GM18870 (cell line): ENCODE data around the gene PIK3R1.

ENCODE experiments used
- ATAC-seq: cut with Tn5 transposase; IDR thresholded peaks from one replicate; pipeline ENCODE4 v1.9.1; 2021; ENCODE audit warnings: moderate library complexity; ENCODE audit not compliant: unreplicated experiment

The PIK3R1 gene

GRCh38 chr5:68215208-68215897 lies at the start of gene PIK3R1:
Gene PIK3R1, plus strand, starts transcription at chr5:68215756. Its CDS starts 10,920 bp downstream, at chr5:68226676.
- ATAC-seq, result peak; percentile 57

- no peak for ATAC-seq
These were observed 48.3 kb upstream of the PIK3R1 start for GRCh38 chr5:68167195-68167651.

- no peak for ATAC-seq
These were observed 45.7 kb upstream of the PIK3R1 start for GRCh38 chr5:68169903-68170302.

GRCh38 chr5:68170826-68171558 lies 44.6 kb upstream of the PIK3R1 start:
- no peak for ATAC-seq

GRCh38 chr5:68172314-68172713 lies 43.2 kb upstream of the PIK3R1 start:
- no peak for ATAC-seq

- no peak for ATAC-seq
These were observed 42.5 kb upstream of the PIK3R1 start for GRCh38 chr5:68173007-68173406.

GRCh38 chr5:68176253-68176652 lies 39.3 kb upstream of the PIK3R1 start:
- no peak for ATAC-seq

- ATAC-seq, result no peak
These were observed 38.6 kb upstream of the PIK3R1 start for GRCh38 chr5:68176802-68177479.

GRCh38 chr5:68177676-68178075 lies 37.9 kb upstream of the PIK3R1 start:
- ATAC-seq, result no peak

GRCh38 chr5:68178579-68178978 lies 37.0 kb upstream of the PIK3R1 start:
- ATAC-seq, result no peak

GRCh38 chr5:68180121-68181038 lies 35.2 kb upstream of the PIK3R1 start:
- no peak for ATAC-seq

- ATAC-seq, result no peak
These were observed 34.4 kb upstream of the PIK3R1 start for GRCh38 chr5:68181039-68181599.

- ATAC-seq, result no peak
These were observed 33.5 kb upstream of the PIK3R1 start for GRCh38 chr5:68182094-68182493.

- no peak for ATAC-seq
These were observed 33.0 kb upstream of the PIK3R1 start for GRCh38 chr5:68182534-68182933.

GRCh38 chr5:68187268-68188055 lies 28.1 kb upstream of the PIK3R1 start:
- ATAC-seq, result no peak

GRCh38 chr5:68189171-68189570 lies 26.4 kb upstream of the PIK3R1 start:
- no peak for ATAC-seq

GRCh38 chr5:68189613-68190012 lies 25.9 kb upstream of the PIK3R1 start:
- no peak for ATAC-seq

GRCh38 chr5:68190619-68191018 lies 24.9 kb upstream of the PIK3R1 start:
- no peak for ATAC-seq

- ATAC-seq, result no peak
These were observed 24.3 kb upstream of the PIK3R1 start for GRCh38 chr5:68191083-68191791.
